Neuronal stem cell (in vitro differentiated cells): Measurements from ENCODE around the gene SLC8A1.

Source experiments
- DNase-seq: peaks from one replicate; pipeline ENCODE4 v3.0.0-alpha.2; 2013; ENCODE audit warnings: low spot score
- H2AFZ ChIP-seq: one replicate; pipeline ENCODE4 v1.6.1; 2013; ENCODE audit warnings: mild to moderate bottlenecking, low read length, inconsistent platforms
- H2AK5ac ChIP-seq: 2 replicates; pipeline ENCODE4 v1.6.1; 2013; ENCODE audit warnings: low read depth, mild to moderate bottlenecking, inconsistent platforms, low read length, moderate library complexity, mixed read lengths
- H2BK120ac ChIP-seq: 2 replicates; pipeline ENCODE4 v1.6.1; 2013; ENCODE audit warnings: low read depth, mild to moderate bottlenecking, inconsistent platforms, low read length, moderate library complexity, mixed read lengths
- H2BK12ac ChIP-seq: one replicate; pipeline ENCODE4 v1.6.1; 2013; ENCODE audit warnings: low read length, inconsistent platforms
- H2BK15ac ChIP-seq: 2 replicates; pipeline ENCODE4 v1.6.1; 2013; ENCODE audit warnings: mild to moderate bottlenecking, low read length, inconsistent platforms, mixed read lengths
- H2BK5ac ChIP-seq: one replicate; pipeline ENCODE4 v1.6.1; 2013; ENCODE audit warnings: inconsistent platforms, mild to moderate bottlenecking, low read length, moderate library complexity
- H3K14ac ChIP-seq: one replicate; pipeline ENCODE4 v1.6.1; 2013; ENCODE audit warnings: low read length, inconsistent platforms
- H3K18ac ChIP-seq: 2 replicates; pipeline ENCODE4 v1.6.1; 2013; ENCODE audit warnings: low read length, inconsistent platforms
- H3K23ac ChIP-seq: 2 replicates; pipeline ENCODE4 v1.6.1; 2013; ENCODE audit warnings: low read depth, mild to moderate bottlenecking, mixed read lengths, low read length, inconsistent platforms; ENCODE audit not compliant: poor library complexity
- H3K27ac ChIP-seq: replicated peaks from 3 replicates; pipeline ENCODE4 v1.5.1; 2013; ENCODE audit warnings: low read length, inconsistent platforms
- H3K27me3 ChIP-seq, 3 experiments: 2 replicates each; pipeline ENCODE4 v1.6.1; 2013; ENCODE audit warnings: low read length in 3 of 3, mild to moderate bottlenecking in 2 of 3, inconsistent platforms in 1 of 3, low read depth in 1 of 3, mixed read lengths in 1 of 3, moderate library complexity in 1 of 3; ENCODE audit not compliant: control insufficient read depth in 3 of 3, insufficient read depth in 3 of 3
- H3K36me3 ChIP-seq, 2 donors: replicated peaks in 1 of 2; 2 replicates each; pipeline ENCODE4 v1.6.1; 2013; ENCODE audit warnings: low read length in 2 of 2; ENCODE audit not compliant: control insufficient read depth in 2 of 2, insufficient read depth in 2 of 2
- H3K4ac ChIP-seq: 2 replicates; pipeline ENCODE4 v1.6.1; 2013; ENCODE audit warnings: inconsistent platforms, mild to moderate bottlenecking, low read length, moderate library complexity
- H3K4me1 ChIP-seq, 2 donors: 1 replicate in 1 of 2; 2 replicates in 1 of 2; pipeline ENCODE4 v1.6.1; 2013; ENCODE audit warnings: low read length in 2 of 2, low read depth in 1 of 2; ENCODE audit not compliant: control insufficient read depth in 2 of 2, insufficient read depth in 1 of 2
- H3K4me2 ChIP-seq: one replicate; pipeline ENCODE4 v1.6.1; 2013; ENCODE audit warnings: mild to moderate bottlenecking, low read length, inconsistent platforms; ENCODE audit not compliant: insufficient read depth, poor library complexity, severe bottlenecking
- H3K4me3 ChIP-seq, 2 donors: 2 replicates each; pipeline ENCODE4 v1.5.1; 2013; ENCODE audit warnings: low read length in 2 of 2, mild to moderate bottlenecking in 2 of 2, inconsistent platforms in 1 of 2, moderate library complexity in 1 of 2
- H3K79me1 ChIP-seq: one replicate; pipeline ENCODE4 v1.6.1; 2013; ENCODE audit warnings: low read depth, mild to moderate bottlenecking, inconsistent platforms, low read length, moderate library complexity
- H3K9ac ChIP-seq: one replicate; pipeline ENCODE4 v1.6.1; 2013; ENCODE audit warnings: mild to moderate bottlenecking, low read depth, low read length, inconsistent platforms; ENCODE audit not compliant: poor library complexity
- H3K9me3 ChIP-seq, 2 donors: replicated peaks in 1 of 2; 2 replicates each; pipeline versions ENCODE3 to v1.6.1; 2013; ENCODE audit warnings: low read length in 2 of 2, mild to moderate bottlenecking in 2 of 2, inconsistent platforms in 1 of 2, low read depth in 1 of 2, mixed read lengths in 1 of 2, moderate library complexity in 1 of 2; ENCODE audit not compliant: control insufficient read depth in 2 of 2, insufficient read depth in 1 of 2
- H4K8ac ChIP-seq: one replicate; pipeline ENCODE4 v1.6.1; 2013; ENCODE audit warnings: low read depth, mild to moderate bottlenecking, inconsistent platforms, low read length, moderate library complexity
- H4K91ac ChIP-seq: one replicate; pipeline ENCODE4 v1.6.1; 2013; ENCODE audit warnings: low read length, low read depth, mild to moderate bottlenecking, inconsistent platforms; ENCODE audit not compliant: poor library complexity
- WGBS, 2 donors: extraction: QIAGEN DNeasy Blood & Tissue Kit; methylation state at CpG; one replicate each; pipeline ENCODE4 v1.1.7; 2013; ENCODE audit warnings: missing lambda C conversion rate in 2 of 2, mixed read lengths in 1 of 2; ENCODE audit not compliant: insufficient read length in 2 of 2, insufficient replicate concordance in 1 of 2; ENCODE audit errors: extremely low coverage in 2 of 2; 5-methylcytosine and 5-hydroxymethylcytosine counted together

Gene SLC8A1

GRCh38 chr2:40410695-40411094 is 41.2 kb downstream of the SLC8A1 start:
- Histone ChIP-seq H3K4me3 (no peak overlapping the region), H2BK5ac (no peak overlapping the region), H2BK12ac (no peak overlapping the region), H3K14ac (no peak overlapping the region), H2BK120ac (no peak overlapping the region), H3K79me1 (no peaks in the 10 kb centered on the region), H3K27me3 (no peaks in the 10 kb centered on the region), H3K4me2 (no peak overlapping the region), H3K18ac (no peak overlapping the region), H3K9ac (no peak overlapping the region), H3K4me1 (no peaks in the 10 kb centered on the region), H2BK15ac (no peak overlapping the region), H2AK5ac (no peak overlapping the region), H3K27ac (no peak overlapping the region), H3K4ac (no peak overlapping the region), H3K23ac (no peak overlapping the region), H4K91ac (no peak overlapping the region), H2AFZ (no peak overlapping the region), H3K9me3 (no peaks in the 10 kb centered on the region), H4K8ac (no peak overlapping the region), H3K36me3 (no peaks in the 10 kb centered on the region)
- no CpG with 5 or more reads among the region's 1 CpG for WGBS, 2 donors
- DNase-seq = no peak

- no peak overlapping the region for H2BK5ac ChIP-seq
- WGBS, 2 donors = no CpG with 5 or more reads among the region's 2 CpGs
Measured at GRCh38 chr2:40409734-40410133, 42.2 kb downstream of the SLC8A1 start.

GRCh38 chr2:40406485-40407289 is 45.2 kb downstream of the SLC8A1 start:
- no peak overlapping the region for H2BK15ac ChIP-seq
- no CpG with 5 or more reads among the region's 8 CpGs for WGBS, 2 donors

More at GRCh38 chr2:40409734-40410133, 42.2 kb downstream of the SLC8A1 start:
- Histone ChIP-seq H2BK120ac (no peak overlapping the region), H2AK5ac (no peak overlapping the region), H3K4me2 (no peak overlapping the region), H3K36me3 (no peaks in the 10 kb centered on the region), H3K23ac (no peak overlapping the region), H2BK12ac (no peak overlapping the region), H3K9me3 (no peaks in the 10 kb centered on the region), H3K27ac (no peak overlapping the region), H3K4ac (no peak overlapping the region), H3K4me3 (no peak overlapping the region), H3K18ac (no peak overlapping the region), H3K79me1 (no peaks in the 10 kb centered on the region), H3K9ac (no peak overlapping the region), H3K14ac (no peak overlapping the region), H2BK15ac (no peak overlapping the region), H3K27me3 (no peaks in the 10 kb centered on the region), H3K4me1 (no peaks in the 10 kb centered on the region), H2AFZ (no peak overlapping the region), H4K91ac (no peak overlapping the region), H4K8ac (no peak overlapping the region)
- no peak for DNase-seq

DNA sequence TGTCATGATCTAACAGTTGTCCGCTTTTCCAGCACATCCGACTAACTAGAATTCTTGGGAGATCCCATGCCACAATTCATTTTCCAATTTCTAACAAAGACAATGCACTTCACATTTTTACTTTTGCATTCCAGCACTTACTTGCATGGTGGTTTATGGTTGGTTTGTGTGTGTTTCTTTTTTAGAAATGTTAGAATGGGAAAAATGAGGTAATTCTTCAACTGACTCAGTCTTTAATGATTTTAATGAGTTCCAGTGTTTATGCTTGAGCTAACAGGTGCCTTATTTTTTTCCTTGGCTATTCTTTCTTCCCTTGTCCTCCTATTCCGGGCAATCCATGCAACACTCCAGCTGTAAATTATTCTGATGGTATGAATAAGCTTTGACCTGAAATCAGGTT is 46.4 kb downstream of the SLC8A1 start:
- Histone ChIP-seq H3K4me2 (no peak overlapping the region), H3K27me3 (no peaks in the 10 kb centered on the region), H3K36me3 (no peaks in the 10 kb centered on the region), H3K4me3 (no peak overlapping the region), H3K18ac (no peak overlapping the region), H2BK12ac (no peak overlapping the region), H2BK15ac (no peak overlapping the region), H3K23ac (no peak overlapping the region), H3K4me1 (peaks cover 0 to 4% of the 10 kb centered on the region in 2 donors), H2BK120ac (no peak overlapping the region), H3K9me3 (no peaks in the 10 kb centered on the region), H2BK5ac (no peak overlapping the region), H4K8ac (no peak overlapping the region), H3K79me1 (no peaks in the 10 kb centered on the region), H2AK5ac (no peak overlapping the region), H3K9ac (no peak overlapping the region), H3K27ac (no peak overlapping the region), H3K14ac (no peak overlapping the region), H2AFZ (no peak overlapping the region), H4K91ac (no peak overlapping the region), H3K4ac (no peak overlapping the region)
- no peak for DNase-seq
- WGBS, 2 donors = no CpG with 5 or more reads among the region's 3 CpGs

More at GRCh38 chr2:40406485-40407289, 45.2 kb downstream of the SLC8A1 start:
- H3K4me3 ChIP-seq = no peak overlapping the region
- H3K4me1 ChIP-seq = peaks cover 0 to 2% of the 10 kb centered on the region in 2 donors
- H3K23ac ChIP-seq = no peak overlapping the region
- no peak overlapping the region for H2BK5ac ChIP-seq
- no peak for DNase-seq
- no peaks in the 10 kb centered on the region for H3K9me3 ChIP-seq
- H3K18ac ChIP-seq = no peak overlapping the region
- no peak overlapping the region for H2AK5ac ChIP-seq
- no peak overlapping the region for H3K4me2 ChIP-seq
- H2BK120ac ChIP-seq = no peak overlapping the region
- H4K8ac ChIP-seq = no peak overlapping the region
- no peak overlapping the region for H3K14ac ChIP-seq
- H2AFZ ChIP-seq = no peak overlapping the region
- no peak overlapping the region for H4K91ac ChIP-seq
- no peaks in the 10 kb centered on the region for H3K27me3 ChIP-seq
- H3K36me3 ChIP-seq = no peaks in the 10 kb centered on the region
- H3K9ac ChIP-seq = no peak overlapping the region
- no peak overlapping the region for H2BK12ac ChIP-seq
- H3K27ac ChIP-seq = no peak overlapping the region
- no peaks in the 10 kb centered on the region for H3K79me1 ChIP-seq
- no peak overlapping the region for H3K4ac ChIP-seq
